ENCODE results near the gene ELF1.

- TF ChIP-seq, protein P1, sequence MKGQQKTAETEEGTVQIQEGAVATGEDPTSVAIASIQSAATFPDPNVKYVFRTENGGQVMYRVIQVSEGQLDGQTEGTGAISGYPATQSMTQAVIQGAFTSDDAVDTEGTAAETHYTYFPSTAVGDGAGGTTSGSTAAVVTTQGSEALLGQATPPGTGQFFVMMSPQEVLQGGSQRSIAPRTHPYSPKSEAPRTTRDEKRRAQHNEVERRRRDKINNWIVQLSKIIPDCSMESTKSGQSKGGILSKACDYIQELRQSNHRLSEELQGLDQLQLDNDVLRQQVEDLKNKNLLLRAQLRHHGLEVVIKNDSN (IDR thresholded peaks at IDR 0.05; ENCODE audit: borderline replicate concordance, extremely low read length, insufficient read depth, low read depth, low read length): no peak
- TF ChIP-seq, protein P2, sequence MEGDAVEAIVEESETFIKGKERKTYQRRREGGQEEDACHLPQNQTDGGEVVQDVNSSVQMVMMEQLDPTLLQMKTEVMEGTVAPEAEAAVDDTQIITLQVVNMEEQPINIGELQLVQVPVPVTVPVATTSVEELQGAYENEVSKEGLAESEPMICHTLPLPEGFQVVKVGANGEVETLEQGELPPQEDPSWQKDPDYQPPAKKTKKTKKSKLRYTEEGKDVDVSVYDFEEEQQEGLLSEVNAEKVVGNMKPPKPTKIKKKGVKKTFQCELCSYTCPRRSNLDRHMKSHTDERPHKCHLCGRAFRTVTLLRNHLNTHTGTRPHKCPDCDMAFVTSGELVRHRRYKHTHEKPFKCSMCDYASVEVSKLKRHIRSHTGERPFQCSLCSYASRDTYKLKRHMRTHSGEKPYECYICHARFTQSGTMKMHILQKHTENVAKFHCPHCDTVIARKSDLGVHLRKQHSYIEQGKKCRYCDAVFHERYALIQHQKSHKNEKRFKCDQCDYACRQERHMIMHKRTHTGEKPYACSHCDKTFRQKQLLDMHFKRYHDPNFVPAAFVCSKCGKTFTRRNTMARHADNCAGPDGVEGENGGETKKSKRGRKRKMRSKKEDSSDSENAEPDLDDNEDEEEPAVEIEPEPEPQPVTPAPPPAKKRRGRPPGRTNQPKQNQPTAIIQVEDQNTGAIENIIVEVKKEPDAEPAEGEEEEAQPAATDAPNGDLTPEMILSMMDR (IDR thresholded peaks at IDR 0.05 in 2 of 3, conservative IDR thresholded peaks at IDR 0.05 in 1 of 3; ENCODE audit: control insufficient read depth in 2 of 3, extremely low read depth in 1 of 3, insufficient read depth in 1 of 3, low read depth in 3 of 3, low read length in 3 of 3): no peak
- no peak for TF ChIP-seq NR2C2 (IDR thresholded peaks at IDR 0.05; ENCODE audit: borderline replicate concordance, control insufficient read depth, insufficient read length, low read depth)
- no peak for TF ChIP-seq CBFB (IDR thresholded peaks at IDR 0.05; ENCODE audit: low read depth)
- no peak for TF ChIP-seq EZH2 (IDR thresholded peaks at IDR 0.05; ENCODE audit: borderline replicate concordance, control insufficient read depth, low read depth, low read length)
- no peak for TF ChIP-seq MAX (IDR thresholded peaks at IDR 0.05; ENCODE audit: low read depth, low read length)
These were observed 47.8 kb downstream of the ELF1 start for GRCh38 chr13:40971321-40971720.
